Adrenal gland (tissue), 12 donors: ENCODE measurements around the gene TPX2. TPM values are rescaled to one million over a fixed set of nuclear protein-coding genes. Genes with fewer than 3 reads are reported as not detected.

Source experiments
- DNase-seq, 7 donors: peaks; one replicate each; pipeline ENCODE4 v3.0.0-alpha.2; 2019 to 2020
- H3K27ac ChIP-seq, 5 donors: fragments of 200-600 bp; sonication (generic) in 4 of 5; 1 replicate in 3 of 5; 2 replicates in 2 of 5; pipeline versions ENCODE4 v1.5.1 to v1.8.0; 2016 to 2020; ENCODE audit warnings: mild to moderate bottlenecking in 1 of 5
- H3K27me3 ChIP-seq: fragments of 200-600 bp; 2 replicates; pipeline ENCODE4 v1.8.0; 2021
- H3K36me3 ChIP-seq, 2 donors: fragments of 200-600 bp; replicated peaks in 1 of 2; 1 replicate in 1 of 2; 2 replicates in 1 of 2; pipeline versions ENCODE4 v1.5.1 to v1.8.0; 2018 to 2022
- H3K4me1 ChIP-seq, 2 donors: fragments of 200-600 bp; replicated peaks in 1 of 2; 1 replicate in 1 of 2; 2 replicates in 1 of 2; pipeline versions ENCODE4 v1.5.1 to v1.8.0; 2018 to 2021
- H3K4me3 ChIP-seq, 4 donors: fragments of 200-600 bp; sonication (generic) in 3 of 4; one replicate each; pipeline ENCODE4 v1.5.1; 2016 to 2018
- H3K9me3 ChIP-seq, 3 donors: fragments of 200-600 bp; sonication (generic) in 1 of 3; replicated peaks in 1 of 3; 1 replicate in 2 of 3; 2 replicates in 1 of 3; pipeline versions ENCODE4 v1.5.1 to v1.8.0; 2016 to 2021
- POLR2A ChIP-seq, 2 donors: fragments of 450-650 bp; IDR thresholded peaks; one replicate each; pipeline ENCODE4 v1.6.1; 2017; ENCODE audit warnings: antibody characterized with exemption in 2 of 2, mild to moderate bottlenecking in 2 of 2, moderate library complexity in 1 of 2
- WGBS, 4 donors: extraction: QIAGEN DNeasy Blood & Tissue Kit in 2 of 4; methylation state at CpG; one replicate each; pipeline versions ENCODE4 v1.1.5 to v1.1.7; 2013 to 2017; 5-methylcytosine and 5-hydroxymethylcytosine counted together
- intact Hi-C, 2 donors: fragments of 100-400 bp; cut with DNase I; formaldehyde crosslinking; loops; one replicate each; pipeline versions ENCODE4 v1.14.1 to v1.15.0; 2022 to 2023
- polyA plus RNA-seq, 3 donors: library from polyadenylated mRNA; stranded (reverse); fragments of 200-250 nt in 2 of 3; fragments of 350-450 nt in 1 of 3; fragmentation: Illumina TruSeq in 1 of 3; extraction: RNeasy Lipid Tissue Mini Kit (QIAGEN cat#74804) in 1 of 3; gene quantifications; one replicate each; pipeline ENCODE4 v1.2.3, GENCODE V29; 2013 to 2014
- total RNA-seq, 9 donors: library from RNA; depleted of rRNA in 4 of 9; stranded (reverse); fragments of >200 nt in 4 of 9; fragments of 120-200 nt in 1 of 9; fragmentation: NEBNext Ultra II Directional in 1 of 9; extraction: Animal tissue kit (Norgen Biotek cat#: 25700) in 1 of 9; gene quantifications; one replicate each; pipeline versions ENCODE4 v1.1.0 to v1.2.4, GENCODE V29; 2013 to 2023
- TF ChIP-seq, protein P1 (sequence below), 6 experiments: fragments of 450-650 bp in 4 of 6; fragments of 200-600 bp in 2 of 6; sonication (generic) in 1 of 6; IDR thresholded peaks; 1 replicate in 5 of 6; 2 replicates in 1 of 6; pipeline versions ENCODE4 v1.5.1 to v1.8.0; 2016 to 2021; ENCODE audit warnings: antibody characterized with exemption in 6 of 6, mild to moderate bottlenecking in 2 of 6, moderate library complexity in 1 of 6
- donor health status: healthy with polysubstance abuse.
- donor health status: Bipolar disorder and iron deficiency.
- donor health status: DM: yes; HTN: yes; CAD: no.
- donor health status: DM: no; HTN: no; CAD: no.
- donor health status: DM: no; HTN: no; CAD: no.
- donor health status: DM: yes; HTN: yes; CAD: no.

Gene TPX2
- total and polyA plus RNA-seq, 12 donors: 0.40 to 22.6 (median 2.5) TPM

DNA sequence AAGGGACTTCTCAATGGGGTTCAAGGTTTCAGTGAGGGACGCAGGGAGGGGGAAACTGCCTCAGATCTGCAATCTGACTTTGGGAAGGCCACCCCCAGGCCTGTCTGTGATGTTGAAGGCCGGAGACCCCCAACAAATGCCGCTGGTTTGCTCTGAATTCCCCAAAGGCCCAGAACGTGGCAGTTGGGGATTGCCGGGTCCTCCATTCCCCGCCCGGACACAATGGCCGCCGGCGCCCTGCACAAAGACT, 16.1 kb upstream of the TPX2 start:
- intact Hi-C loops: loop anchor here (2.0 to 5.0 kb wide), 3 partner anchors 56 to 151 kb away; no protein-coding TSS in a partner anchor
- WGBS, 4 donors: 0% methylated on average over 4 to 10 of the region's 10 CpGs

DNA sequence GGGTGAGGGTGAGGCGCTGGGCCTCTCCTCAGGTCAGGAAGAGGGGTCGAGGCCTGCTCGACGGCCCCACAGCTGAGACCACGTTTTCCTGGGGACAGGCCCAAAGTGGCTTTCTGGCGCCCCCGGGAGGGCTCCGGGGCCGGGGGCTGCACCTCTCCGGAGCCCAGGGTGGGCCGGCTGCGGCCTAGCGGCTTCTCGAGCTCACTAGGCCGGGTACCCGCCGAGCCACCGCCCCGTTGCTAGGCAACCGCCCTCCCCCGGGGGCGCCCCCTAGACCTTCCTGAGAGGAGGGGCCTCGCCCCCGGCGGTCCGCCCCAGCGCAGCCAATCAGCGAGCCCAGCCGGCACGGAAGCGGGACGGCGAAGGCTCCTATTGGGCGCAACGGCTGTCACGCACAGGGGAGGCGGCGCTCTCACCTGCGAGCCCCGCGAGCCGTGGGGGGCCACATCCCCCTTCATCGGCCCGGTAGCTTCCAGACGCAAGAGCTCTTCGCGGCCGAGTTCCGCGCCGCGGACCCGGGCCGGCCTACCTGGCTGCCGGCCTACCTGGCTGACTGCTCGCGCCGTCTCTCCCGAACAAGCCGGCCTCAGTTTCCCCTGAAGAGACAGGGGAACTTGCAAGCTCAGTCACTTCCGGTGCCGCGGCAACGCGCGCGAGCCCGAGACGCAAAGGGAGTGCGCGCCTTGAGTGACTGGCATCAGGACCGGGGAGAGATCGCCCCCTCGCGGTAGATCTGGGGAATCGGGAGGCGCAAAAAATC, 15.6 kb upstream of the TPX2 start:
- whole genome bisulfite sequencing, 4 donors: 0 to 1% (median 0%) methylated on average over 11 to 77 of the region's 77 CpGs
- DNase-seq: peak; percentile 97 to 99 (median 98)
- peak; percentile 43 to 51 for TF ChIP-seq POLR2A (IDR thresholded peaks at IDR 0.05)
- TF ChIP-seq, protein P1, sequence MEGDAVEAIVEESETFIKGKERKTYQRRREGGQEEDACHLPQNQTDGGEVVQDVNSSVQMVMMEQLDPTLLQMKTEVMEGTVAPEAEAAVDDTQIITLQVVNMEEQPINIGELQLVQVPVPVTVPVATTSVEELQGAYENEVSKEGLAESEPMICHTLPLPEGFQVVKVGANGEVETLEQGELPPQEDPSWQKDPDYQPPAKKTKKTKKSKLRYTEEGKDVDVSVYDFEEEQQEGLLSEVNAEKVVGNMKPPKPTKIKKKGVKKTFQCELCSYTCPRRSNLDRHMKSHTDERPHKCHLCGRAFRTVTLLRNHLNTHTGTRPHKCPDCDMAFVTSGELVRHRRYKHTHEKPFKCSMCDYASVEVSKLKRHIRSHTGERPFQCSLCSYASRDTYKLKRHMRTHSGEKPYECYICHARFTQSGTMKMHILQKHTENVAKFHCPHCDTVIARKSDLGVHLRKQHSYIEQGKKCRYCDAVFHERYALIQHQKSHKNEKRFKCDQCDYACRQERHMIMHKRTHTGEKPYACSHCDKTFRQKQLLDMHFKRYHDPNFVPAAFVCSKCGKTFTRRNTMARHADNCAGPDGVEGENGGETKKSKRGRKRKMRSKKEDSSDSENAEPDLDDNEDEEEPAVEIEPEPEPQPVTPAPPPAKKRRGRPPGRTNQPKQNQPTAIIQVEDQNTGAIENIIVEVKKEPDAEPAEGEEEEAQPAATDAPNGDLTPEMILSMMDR (IDR thresholded peaks at IDR 0.05): peak; percentile 97 to 99 (median 99)
- intact Hi-C loops: loop anchor here (2.0 to 5.0 kb wide), 3 partner anchors 56 to 151 kb away; no protein-coding TSS in a partner anchor
- no peaks in the 10 kb centered on the region for H3K27me3 ChIP-seq
- H3K36me3 ChIP-seq: peaks cover 0 to 10% of the 10 kb centered on the region in 2 donors
- H3K4me3 ChIP-seq: peak overlapping the region; percentile 49 to 86 (median 74)
- no peaks in the 10 kb centered on the region for H3K9me3 ChIP-seq
- peak overlapping the region; percentile 96 to 99 (median 97) for H3K27ac ChIP-seq
- H3K4me1 ChIP-seq: peaks cover 27 to 37% of the 10 kb centered on the region in 2 donors

More for the DNA sequence above, 16.1 kb upstream of the TPX2 start:
- peaks cover 32 to 42% of the 10 kb centered on the region in 2 donors for H3K4me1 ChIP-seq
- TF ChIP-seq, protein P1 (IDR thresholded peaks at IDR 0.05): peak in 3 of 6 experiments; percentile 30 to 53 (median 40)
- no peak for TF ChIP-seq POLR2A (IDR thresholded peaks at IDR 0.05)
- peaks cover 0 to 10% of the 10 kb centered on the region in 2 donors for H3K36me3 ChIP-seq
- peak overlapping the region; percentile 96 to 99 (median 97) for H3K27ac ChIP-seq
- H3K27me3 ChIP-seq: no peaks in the 10 kb centered on the region
- H3K9me3 ChIP-seq: no peaks in the 10 kb centered on the region
- peak overlapping the region; percentile 49 to 86 (median 74) for H3K4me3 ChIP-seq
- DNase-seq: peak in 1 of 7 donors; percentile 73

DNA sequence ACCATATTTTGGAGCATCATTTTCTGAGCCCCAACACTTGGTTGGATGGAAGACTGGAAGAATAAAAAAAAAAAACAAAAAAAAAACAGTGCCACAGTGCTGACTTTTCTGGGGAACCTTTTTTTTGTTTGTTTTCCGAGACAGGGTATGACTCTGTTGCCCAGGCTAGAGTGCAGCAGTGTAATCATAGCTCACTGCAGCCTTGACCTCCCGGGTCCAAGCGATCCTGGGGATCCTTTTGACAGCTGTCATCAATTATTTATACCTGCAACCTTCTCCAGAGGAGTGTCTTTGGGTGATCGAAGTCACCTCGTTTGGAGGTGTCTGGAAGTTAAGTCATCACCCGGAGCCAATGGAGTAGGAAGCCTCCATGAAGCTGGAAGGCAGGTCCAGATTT, 7.8 kb upstream of the TPX2 start:
- intact Hi-C loops: no loop called here
- TF ChIP-seq, protein P1 (IDR thresholded peaks at IDR 0.05): no peak
- no peak for TF ChIP-seq POLR2A (IDR thresholded peaks at IDR 0.05)
- 51 to 58% (median 54%) methylated on average over 6 of the region's 6 CpGs for WGBS, 4 donors
- Histone ChIP-seq H3K4me1 (no peaks in the 10 kb centered on the region), H3K9me3 (no peaks in the 10 kb centered on the region), H3K27me3 (no peaks in the 10 kb centered on the region), H3K36me3 (no peaks in the 10 kb centered on the region), H3K4me3 (no peak overlapping the region), H3K27ac (no peak overlapping the region)
- no peak for DNase-seq

DNA sequence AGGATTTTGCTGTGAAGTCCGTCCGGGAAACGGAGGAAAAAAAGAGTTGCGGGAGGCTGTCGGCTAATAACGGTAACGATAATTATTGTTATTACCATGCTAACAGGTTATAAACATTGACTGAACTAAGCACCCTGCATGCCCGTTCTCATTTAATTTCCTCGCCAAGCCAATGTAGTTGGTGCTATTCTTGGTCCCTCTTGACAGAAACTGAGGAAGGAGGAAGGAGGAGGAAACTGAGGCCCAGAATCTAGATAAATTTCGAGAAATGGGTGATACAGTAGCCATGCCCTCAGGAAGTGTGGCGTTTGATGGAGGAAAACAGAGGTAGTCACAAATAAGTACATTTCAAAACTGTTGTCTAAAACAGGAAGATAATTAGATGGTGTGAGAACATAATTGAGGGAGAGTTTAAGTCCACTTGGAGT, 474 bp downstream of the TPX2 start:
- TF ChIP-seq, protein P1 (IDR thresholded peaks at IDR 0.05): no peak
- no peak for TF ChIP-seq POLR2A (IDR thresholded peaks at IDR 0.05)
- 0 to 2% (median 1%) methylated on average over 11 of the region's 11 CpGs for WGBS, 4 donors

More for the DNA sequence above, 474 bp downstream of the TPX2 start:
- no peaks in the 10 kb centered on the region for H3K27me3 ChIP-seq
- H3K4me3 ChIP-seq: peak overlapping the region in 3 of 4 donors; percentile 63 to 76 (median 68)
- no peaks in the 10 kb centered on the region for H3K36me3 ChIP-seq
- no peaks in the 10 kb centered on the region for H3K9me3 ChIP-seq
- DNase-seq: no peak
- H3K4me1 ChIP-seq: peaks cover 0 to 11% of the 10 kb centered on the region in 2 donors
- H3K27ac ChIP-seq: no peak overlapping the region
- intact Hi-C loops: no loop called here
